Left lobe of liver (tissue), 2 donors: ENCODE measurements around the gene SMIM38. TPM values are rescaled to one million over a fixed set of nuclear protein-coding genes. Genes with fewer than 3 reads are reported as not detected.

Source experiments
- ATAC-seq: fragments of 200-7000 bp; cut with Tn5 transposase; one replicate; pipeline ENCODE4 v1.9.1; 2020; ENCODE audit warnings: mild to moderate bottlenecking, moderate library complexity
- DNase-seq: peaks from one replicate; pipeline ENCODE4 v3.0.0-alpha.2; 2020; ENCODE audit warnings: low spot score
- total RNA-seq: library from RNA; stranded (reverse); gene quantifications from one replicate; pipeline ENCODE4 v1.2.1, GENCODE V29; 2021
- donor health status: DM: no; HTN: no; CAD: no; lungs with moderate emphysema.
- donor health status: DM: no; HTN: yes; CAD: no.

SMIM38 gene
- total RNA-seq, 1 donor from 2014 or later, result not detected

DNA sequence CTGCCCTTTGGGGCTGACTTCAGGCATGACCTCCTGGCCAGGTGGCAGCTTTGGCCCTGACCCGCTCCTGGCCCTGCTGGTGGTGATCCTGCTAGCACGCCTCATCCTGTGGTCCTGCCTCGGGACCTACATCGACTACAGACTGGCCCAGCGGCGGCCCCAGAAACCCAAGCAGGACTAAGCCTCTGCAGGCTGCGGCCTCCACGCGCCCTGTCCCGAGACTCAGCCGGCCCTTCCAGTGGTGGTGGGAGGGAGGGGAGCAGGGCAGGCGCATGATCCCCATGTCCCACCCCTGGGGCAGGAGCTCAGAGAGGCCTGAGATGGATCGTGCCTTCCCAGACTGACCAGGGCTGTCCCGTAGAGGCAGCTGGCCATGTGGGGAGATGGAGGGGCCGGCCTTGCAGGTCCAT, 2.1 kb downstream of the SMIM38 start:
- no peak for DNase-seq

DNA sequence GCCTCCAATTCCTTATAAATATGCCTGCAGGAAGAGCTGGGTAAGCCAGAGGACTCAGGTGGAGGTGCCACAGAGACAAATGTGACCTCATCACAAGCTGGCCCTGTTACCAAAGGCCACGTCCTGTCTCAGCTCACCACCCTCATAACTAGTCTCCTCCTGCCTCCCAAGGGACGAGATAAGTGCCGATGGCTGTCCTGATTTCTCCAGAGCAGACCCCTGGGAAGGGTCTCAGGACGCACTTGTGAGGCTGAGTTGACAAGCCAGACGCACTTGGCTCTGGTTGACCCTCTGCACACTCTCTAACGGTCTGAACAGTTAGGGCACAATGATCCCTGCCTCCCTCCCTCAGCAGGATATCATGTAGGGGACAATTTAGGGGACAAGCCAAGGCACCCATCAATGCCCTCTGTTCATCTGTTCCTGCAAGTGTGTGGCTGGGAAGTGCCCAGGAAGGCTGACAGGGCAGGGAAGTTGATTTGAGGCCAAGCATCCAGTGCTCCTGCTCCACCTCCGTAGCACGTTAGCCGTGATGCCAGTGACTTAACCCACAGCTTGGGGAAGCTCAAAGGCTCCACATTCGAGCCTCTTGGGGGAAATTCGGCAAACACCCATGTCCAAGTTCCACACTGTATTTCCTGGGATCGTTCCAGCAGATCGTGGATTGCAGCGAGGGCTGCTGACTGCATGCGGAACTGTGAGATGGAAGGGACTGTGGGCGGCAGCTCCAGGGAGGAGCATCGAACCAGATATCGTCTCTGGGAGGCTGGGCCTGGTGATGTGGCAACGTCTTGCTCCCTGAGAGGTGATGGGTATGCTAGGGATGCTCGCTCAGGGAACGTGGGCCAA, 2.8 kb downstream of the SMIM38 start:
- DNase-seq, result no peak
- no peak for ATAC-seq

More for the DNA sequence above, 2.1 kb downstream of the SMIM38 start:
- ATAC-seq, result no peak

DNA sequence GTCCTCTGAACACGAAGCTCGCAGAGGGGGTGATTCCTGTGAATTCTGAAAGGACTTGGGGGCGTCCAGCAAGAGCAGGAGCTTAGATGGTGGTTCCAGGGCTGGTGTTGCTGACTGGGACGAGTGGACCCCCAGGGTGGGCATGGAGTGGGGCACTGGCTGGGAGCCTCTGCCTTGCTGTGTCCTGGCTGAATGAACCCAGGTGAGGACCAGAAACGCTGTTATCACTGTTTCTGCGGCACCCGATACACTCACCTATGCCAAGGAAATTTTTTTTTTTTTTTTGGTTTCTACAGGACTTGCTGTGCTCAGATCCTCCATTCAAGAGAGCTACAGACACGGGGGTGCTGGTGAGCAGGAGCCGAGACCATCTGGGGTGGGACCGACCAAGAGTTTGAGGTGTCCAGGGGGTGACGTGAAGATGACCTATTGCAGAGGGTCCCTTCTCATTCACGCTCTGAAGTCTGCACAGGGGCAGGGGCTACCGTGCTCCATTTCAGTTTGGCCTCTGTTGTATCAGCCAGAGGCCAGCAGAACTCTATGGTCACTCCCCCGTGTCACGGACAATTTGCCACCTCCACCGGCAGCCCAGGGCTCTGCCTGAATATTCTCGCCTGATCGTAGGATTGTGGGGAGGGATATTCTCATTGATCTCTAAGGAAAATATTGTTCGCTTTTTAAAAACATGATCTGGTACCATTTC, 3.6 kb downstream of the SMIM38 start:
- no peak for ATAC-seq
- DNase-seq, result no peak

DNA sequence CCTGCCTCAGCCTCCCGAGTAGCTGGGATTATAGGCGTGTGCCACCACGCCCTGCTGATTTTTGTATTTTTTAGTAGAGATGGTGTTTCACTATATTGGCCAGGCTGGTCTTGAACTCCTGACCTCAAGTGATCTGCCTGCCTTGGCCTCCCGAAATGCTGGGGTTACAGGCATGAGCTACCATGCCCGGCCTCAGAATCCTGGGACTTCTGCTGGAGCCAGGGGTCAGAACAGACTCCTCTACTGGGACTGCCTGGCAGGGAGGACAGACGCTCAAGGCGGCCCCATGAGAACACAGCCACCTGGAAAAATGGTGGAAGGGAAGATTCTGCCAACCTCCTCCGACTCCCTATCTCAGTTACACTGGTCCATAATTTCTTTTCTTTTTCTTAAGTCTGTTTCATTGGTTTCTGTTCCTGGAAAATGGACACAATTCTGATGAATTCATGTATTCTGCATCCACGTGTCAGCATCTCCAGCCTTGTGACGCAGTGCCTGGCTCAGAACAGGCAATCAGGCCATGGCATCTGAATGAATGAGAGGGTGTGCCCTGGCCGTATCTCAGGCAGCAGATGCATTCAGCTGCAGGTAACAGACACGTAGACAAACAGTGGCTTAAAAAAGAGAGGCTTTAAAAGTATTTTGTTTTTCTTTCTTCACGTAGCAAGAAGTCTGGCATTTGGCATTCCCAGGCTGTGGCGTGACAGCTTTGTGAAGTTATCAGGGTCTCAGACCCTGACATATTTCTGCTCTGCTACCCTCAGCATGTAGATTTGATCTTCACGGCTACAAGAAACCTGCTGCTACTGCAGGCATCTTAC, 4.8 kb downstream of the SMIM38 start:
- ATAC-seq (no peak), DNase-seq (no peak)

DNA sequence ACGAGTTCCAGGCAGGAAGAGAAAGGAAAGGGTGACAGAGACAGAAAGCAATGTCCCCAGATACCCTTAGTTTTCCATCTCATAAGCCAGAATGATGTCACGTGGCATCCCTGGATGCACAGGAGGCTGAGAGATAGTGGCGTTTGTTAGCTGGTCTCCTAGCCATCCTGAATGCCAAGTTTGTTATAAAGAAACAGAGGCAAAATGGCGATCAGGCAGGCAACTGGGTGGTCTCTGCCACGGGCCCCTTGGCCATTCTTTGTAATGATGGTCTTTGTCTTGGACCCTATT, 5.3 kb downstream of the SMIM38 start:
- ATAC-seq (no peak), DNase-seq (no peak)

DNA sequence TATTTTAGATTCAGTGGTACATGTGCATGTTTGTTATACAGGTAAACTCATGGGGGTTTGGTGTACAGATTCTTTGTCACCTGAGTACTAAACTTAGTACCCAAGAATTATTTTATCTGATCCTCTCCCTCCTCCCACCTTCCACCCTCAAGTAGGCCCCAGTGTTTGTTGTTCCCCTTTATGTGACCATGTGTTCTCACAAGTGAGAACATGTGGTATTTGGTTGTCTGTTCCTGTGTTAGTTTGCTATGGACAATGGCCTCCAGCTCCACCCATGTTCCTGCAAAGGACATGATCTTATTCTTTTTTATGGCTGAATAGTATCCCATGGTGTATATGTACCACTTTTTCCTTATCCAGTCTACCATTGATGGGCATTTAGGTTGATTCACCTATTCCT, 6.8 kb downstream of the SMIM38 start:
- DNase-seq (no peak), ATAC-seq (no peak)

DNA sequence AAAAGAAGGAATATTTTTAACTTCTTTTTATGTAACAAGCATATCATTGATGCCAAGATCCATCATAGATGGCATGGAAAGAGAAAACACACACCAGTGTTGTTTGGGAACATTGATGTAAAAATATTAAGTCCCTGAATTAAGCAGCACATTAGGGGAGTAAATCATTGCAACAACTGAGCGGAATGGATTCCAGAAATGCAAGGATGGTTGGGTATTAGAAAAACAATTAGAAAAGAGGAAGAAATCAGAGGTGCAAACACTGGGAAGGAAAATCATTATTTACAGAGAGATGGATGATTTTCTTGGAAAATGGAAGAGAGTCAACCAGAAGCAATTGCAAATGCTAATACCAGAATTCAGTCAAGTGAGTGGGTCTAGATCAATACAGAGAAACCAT, 8.1 kb downstream of the SMIM38 start:
- DNase-seq, result no peak
- ATAC-seq, result no peak

DNA sequence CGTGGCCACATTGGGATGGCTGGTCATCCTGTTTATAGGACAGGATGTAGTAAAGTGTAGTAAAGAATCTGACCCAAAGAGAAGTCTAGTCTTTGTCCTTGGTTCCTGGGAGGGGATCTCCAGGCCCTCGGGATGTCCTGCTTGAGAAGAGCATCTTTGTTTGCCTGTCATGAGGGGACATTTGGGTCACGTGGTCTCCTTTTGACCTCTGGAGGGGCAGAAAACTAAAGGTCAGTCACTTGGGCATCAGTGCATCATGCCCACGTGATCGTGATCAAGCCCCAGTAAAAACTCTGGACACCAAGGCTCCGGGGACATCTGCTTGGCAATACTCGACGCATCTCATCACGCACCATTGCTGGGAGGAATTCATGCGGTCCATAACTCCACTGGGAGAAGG, 9.1 kb downstream of the SMIM38 start:
- ATAC-seq (no peak), DNase-seq (no peak)

DNA sequence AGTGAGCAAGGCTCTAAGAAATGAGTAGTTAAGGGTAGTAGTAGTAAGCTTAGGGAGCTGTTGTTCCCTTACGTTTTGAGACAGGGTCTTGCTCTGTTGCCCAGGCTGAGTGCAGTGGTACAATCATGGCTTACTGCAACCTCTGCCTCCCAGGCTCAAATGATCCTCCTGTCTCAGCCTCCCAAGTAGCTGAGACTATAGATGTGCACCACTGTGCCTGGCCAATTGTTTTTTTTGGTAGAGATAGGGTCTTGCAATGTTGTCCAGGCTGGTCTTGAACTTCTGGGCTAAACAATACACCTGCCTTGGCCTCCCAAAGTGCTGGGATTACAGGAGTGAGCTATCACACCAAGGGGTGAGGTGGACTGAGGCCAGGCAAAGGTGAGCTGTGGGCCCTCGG, 10.0 kb downstream of the SMIM38 start:
- ATAC-seq (no peak), DNase-seq (no peak)

DNA sequence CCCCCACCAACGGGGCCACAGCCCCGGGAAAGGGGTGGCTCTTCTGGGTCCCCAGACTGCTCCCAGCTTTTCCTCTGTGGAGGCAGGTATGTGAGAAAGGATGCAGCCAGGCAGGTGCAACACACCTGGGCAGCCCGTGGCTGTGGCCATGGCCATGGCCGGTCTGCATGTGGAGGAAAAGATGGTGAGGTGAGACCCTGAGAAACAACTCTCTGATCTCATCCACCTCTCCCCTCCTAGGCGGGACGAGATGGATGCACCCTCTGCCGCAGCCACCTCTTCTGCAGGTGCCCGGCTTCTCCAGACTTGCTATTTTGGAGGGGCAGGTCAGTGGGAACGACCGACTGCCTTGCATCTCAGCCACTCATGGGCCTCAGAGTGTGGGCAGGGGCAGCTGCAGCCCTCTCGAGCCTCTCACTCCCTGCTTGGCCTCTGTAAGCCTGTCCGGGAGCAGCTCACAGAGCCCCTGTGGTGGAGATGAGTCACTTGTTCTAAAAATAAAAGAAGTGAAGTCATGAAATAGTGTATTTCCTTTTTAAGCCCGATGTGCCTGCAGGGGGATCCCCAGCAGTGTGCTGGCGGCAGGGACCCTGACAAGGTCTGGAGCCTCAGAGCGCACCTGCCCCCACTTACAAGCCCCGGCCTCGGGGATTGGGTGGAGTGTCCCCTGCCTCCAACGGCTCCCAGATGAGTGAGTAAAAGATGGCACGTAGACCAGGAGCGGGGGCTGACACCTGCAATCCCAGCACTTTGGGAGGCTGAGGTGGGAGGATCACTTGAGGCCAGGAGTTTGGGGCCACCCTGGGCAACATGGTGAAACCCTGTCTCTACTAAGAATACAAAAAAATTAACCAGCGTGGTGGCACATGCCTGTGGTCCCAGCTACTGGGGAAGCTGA, 10.7 kb downstream of the SMIM38 start:
- ATAC-seq (peak; percentile 12), DNase-seq (no peak)

DNA sequence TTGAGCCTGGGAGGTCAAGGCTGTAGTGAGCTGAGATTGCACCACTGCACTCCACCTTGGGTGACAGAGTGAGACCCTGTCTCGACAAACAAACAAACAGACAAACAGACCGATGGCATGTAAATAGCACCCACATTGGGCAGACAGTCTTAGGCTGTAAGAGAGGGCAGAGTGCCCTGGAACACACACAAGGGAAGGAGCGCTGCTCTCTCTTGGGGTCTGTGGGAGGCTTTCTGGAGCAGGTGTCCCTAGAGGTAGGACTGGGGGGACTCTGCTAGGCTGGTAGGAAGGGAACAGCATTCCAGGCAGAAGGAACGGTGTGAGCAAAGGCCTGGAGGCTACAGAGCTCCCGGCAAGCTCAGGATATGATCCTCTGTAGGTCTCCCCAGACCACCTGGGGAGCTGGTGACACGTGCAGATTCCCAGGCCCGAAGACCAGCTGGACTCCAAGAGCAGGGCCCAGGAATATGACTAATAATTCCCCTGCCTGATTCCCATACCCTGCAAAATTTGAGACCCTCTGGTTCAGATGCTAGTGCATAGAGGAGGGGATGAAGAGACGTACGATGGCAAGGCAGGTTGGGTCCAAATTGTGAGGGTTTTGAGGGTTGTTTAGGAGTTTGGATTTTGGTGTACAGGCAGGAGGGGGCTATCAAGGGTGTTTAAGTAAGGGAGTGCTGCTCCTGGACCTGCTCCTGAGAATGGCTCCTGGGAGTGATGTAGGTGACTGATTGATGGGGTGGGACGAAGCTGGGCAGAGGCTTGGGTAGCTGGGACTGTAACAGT, 11.6 kb downstream of the SMIM38 start:
- no peak for DNase-seq

DNA sequence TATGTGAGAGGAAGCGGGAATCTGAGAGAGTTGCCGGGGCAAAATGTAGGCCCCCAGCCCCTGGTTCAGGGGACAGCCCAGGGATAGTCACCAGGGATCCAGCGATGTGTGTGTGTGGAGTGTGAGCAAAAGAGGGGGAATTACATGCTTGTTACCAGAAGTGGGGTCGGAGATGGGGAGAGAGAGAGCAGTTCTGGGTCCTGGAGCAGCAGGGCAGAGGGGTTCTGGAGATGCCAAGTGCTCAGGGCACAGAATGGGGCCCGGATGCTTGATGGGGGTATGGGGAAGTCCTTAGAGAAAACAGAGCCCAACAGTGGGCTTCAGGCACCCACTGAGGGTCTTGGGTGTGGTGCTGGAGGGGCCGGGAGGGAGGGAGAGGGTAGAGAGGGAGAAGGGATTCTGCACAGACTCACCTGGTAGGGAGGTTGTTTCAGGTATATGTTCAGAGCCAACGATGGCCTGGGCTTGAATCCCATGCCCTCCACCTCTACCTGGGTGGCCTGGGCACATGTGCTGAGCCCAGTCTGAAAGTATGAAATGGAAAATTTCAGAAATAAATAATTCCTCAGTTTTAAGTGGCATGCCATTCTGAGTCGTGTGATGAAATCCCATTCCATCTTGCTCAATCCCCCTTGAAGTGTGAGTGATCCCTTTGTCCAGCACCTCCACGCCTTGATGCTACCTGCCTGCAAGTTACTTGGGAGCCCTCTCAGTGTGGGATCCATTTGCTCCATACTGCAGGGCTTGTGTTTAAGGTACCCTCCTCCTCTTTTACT, 12.4 kb downstream of the SMIM38 start:
- DNase-seq (no peak), ATAC-seq (no peak)

More for the DNA sequence above, 11.6 kb downstream of the SMIM38 start:
- no peak for ATAC-seq

DNA sequence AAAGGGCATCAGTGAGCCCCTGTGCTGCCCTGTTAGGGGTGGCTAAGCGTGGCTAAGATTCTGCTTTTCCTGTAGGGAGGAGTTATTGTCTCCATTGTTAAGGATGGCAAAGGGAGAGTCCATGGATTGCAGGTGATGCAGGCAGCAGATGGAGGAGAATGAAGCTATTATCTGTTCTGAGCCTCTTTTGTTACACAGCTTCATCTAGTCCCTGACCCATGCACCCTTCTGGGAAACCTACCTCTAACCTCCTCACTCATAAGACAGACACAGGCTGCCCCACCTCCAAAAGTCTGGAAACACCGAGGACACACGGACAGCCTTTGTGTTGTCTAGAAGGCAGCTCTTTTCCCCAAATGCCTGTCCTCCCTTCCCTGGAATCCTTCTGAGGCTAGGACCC, 13.7 kb downstream of the SMIM38 start:
- DNase-seq (no peak), ATAC-seq (no peak)

DNA sequence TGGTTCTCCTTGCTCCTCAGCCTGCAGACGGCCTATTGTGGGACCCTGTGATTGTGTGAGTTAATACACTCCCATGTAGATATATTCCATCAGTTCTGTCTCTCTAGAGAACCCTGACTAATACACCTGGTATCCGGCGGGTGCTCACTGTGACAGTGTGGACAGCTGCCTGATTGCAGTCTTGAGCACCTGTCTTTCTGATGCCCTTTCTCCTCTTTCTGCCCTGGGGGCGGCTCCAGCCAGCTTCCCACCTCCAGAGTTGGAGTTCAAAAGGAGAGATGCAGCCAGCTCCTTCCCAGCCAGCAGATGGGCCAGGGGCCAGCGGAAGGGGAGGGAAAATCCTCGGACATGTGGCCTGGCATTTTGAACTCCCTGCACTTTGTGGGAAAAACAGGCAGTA, 15.0 kb downstream of the SMIM38 start:
- ATAC-seq, result no peak
- DNase-seq, result no peak

DNA sequence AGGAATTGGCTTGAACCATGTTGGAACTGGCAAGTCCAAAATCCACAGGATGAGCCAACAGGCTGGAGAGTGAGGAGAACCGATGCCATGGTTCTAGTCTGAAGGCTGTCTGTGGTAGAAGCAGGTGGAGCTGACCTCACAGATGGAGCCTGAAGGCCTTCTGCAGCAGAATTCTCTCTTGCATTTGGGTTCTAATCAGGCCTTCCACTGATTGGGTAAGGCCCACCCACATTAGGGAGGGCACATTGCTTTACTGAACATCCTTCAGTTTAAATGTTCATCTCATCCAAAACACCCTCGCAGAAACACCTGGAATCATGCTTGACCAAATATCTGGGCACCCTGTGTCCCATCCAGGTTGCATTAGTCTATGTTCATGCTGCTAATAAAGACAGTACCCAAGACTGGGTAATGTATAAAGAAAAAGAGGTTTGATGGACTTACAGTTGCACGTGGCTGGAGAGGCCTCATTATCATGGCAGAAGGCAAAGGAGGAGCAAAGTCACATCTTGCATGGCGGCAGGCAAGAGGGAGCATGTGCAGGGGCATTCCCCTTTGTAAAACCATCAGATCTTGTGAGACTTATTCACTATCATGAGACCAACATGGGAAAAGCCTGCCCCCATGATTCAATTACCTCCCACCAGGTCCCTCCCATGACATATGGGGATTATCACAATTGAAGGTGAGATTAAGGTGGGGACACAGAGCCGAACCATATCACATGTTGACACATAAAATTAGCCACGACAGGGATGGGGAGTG, 15.9 kb downstream of the SMIM38 start:
- DNase-seq (no peak), ATAC-seq (no peak)

DNA sequence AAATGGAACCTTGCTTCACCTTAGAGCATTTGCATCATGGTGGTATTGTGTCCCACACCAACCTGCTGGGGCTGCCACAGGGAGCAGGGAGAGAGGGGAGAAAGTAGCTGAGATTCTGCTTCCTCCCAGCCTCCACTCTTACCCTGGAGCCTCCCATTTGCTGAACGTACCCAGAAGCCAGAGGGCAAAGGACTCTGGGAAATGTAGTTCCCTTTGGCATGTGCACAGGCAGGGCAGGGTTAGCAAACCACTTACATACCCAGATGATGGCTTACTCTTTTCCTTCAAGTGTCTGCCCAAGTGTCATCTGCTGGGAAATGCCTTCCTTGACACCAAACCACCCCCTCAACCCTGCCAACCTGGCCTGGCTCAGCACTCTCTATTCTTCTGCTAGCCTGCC, 16.9 kb downstream of the SMIM38 start:
- DNase-seq (no peak), ATAC-seq (no peak)

DNA sequence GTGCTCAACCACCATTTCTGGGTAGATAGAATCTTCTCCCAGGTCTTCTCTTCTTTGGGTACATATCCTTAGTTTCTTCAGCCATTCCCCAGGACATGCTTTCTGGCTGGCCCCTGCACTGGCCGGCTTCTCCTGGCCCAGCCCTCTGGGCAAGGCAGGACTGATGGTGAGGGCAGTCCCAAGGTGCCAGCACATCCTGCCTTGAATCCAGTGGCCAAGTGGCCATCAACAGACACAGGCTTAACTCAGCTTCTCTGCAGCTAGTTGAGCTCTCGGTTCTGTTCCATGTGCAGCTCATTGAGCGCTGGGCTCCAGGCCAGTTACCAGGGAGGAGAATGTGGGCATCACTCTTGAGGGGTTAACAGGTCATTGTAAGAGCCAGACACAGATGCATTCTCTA, 17.6 kb downstream of the SMIM38 start:
- DNase-seq (no peak), ATAC-seq (no peak)

DNA sequence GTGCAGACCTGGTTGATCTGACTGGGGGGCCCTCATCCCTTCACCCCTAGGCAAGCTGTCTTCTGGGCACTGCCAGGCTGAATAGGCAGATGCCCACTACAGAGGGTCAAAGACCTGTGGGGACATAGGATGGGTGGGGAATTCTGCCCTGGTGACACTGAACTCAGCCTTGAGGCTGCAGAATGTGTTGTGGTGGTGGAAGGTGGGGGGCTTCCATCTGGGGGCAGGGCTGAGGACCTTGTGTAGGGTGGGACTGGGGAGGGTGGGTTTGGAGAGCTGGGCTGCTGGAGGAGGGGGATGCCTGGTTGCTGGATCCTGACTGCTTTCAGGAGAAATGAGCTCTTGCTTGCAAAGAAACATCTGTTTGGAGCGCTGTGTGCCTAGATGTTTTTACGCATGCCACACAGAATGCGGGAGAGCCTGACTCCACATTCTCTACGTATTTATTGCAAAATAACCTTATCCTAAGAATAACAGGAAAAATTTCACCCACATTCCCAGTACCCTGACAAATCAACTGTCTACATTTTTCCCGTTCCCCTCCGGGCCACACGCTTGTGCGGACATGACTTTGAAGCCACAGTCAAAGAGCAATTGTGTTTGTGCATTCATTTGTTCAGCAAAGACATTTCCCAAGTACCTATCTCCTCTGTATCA, 18.3 kb downstream of the SMIM38 start:
- no peak for ATAC-seq

More for the DNA sequence above, 18.3 kb downstream of the SMIM38 start:
- DNase-seq, result no peak
